Mucosa of descending colon (tissue), 3 donors: ENCODE results near the gene ZBTB1. TPM values are rescaled to one million over a fixed set of nuclear protein-coding genes. Genes with fewer than 3 reads are reported as not detected.

Source experiments
- ATAC-seq: fragments of 200-7000 bp; cut with Tn5 transposase; one replicate; pipeline ENCODE4 v1.9.1; 2020; ENCODE audit warnings: mild to moderate bottlenecking, moderate library complexity
- DNase-seq, 3 donors: peaks; one replicate each; pipeline ENCODE4 v3.0.0-alpha.2; 2020
- H3K36me3 ChIP-seq: fragments of 200-600 bp; one replicate; pipeline ENCODE4 v1.8.0; 2021; ENCODE audit warnings: low read depth, mild to moderate bottlenecking
- H3K4me1 ChIP-seq: fragments of 200-600 bp; one replicate; pipeline ENCODE4 v1.8.0; 2021; ENCODE audit warnings: low read depth, mild to moderate bottlenecking
- H3K4me3 ChIP-seq: fragments of 200-600 bp; one replicate; pipeline ENCODE4 v1.8.0; 2021; ENCODE audit warnings: mild to moderate bottlenecking
- H3K9me3 ChIP-seq: fragments of 200-600 bp; one replicate; pipeline ENCODE4 v1.8.0; 2021; ENCODE audit warnings: mild to moderate bottlenecking
- intact Hi-C, 2 donors: fragments of 100-400 bp; cut with DNase I in 1 of 2; cut with micrococcal nuclease in 1 of 2; formaldehyde crosslinking; loops; one replicate each; pipeline versions ENCODE4 v1.11.0 to v1.11.1; 2022; cut with DNase I, micrococcal nuclease
- long read RNA-seq, 2 donors: library from polyadenylated mRNA; unstranded; transcript quantifications; one replicate each; pipeline ENCODE4 v2.0.0, GENCODE V29; 2019 to 2021
- total RNA-seq, 3 donors: library from RNA; stranded (reverse); fragmentation: NEBNext Ultra II Directional in 2 of 3; extraction: Animal tissue kit (Norgen Biotek cat#: 25700) in 2 of 3; gene quantifications; one replicate each; pipeline versions ENCODE4 v1.2.1 to v1.2.4, GENCODE V29; 2021 to 2023
- TF ChIP-seq, protein P1 (sequence below): fragments of 200-600 bp; IDR thresholded peaks from one replicate; pipeline ENCODE4 v1.8.0; 2022; ENCODE audit warnings: antibody characterized with exemption, mild to moderate bottlenecking
- donor health status: DM: no; HTN: no; CAD: no; lungs with moderate emphysema.
- donor health status: DM: no; HTN: no; CAD: no.
- donor health status: DM: no; HTN: yes; CAD: no.

ZBTB1 gene
- 10 to 100 TPM; 26.5 to 40.9 (median 33.0) TPM for total RNA-seq
- long read RNA-seq, donor 1, full-length matches to known transcripts = 8 of 29 reads
- long read RNA-seq, donor 1, partial matches to known transcripts = 18 of 29 reads
- long read RNA-seq, donor 1, other reads (novel, unspliced or antisense) = 3 of 29 reads
- long read RNA-seq, donor 2, partial matches to known transcripts = 2 of 4 reads
- long read RNA-seq, donor 2, other reads (novel, unspliced or antisense) = 2 of 4 reads

DNA sequence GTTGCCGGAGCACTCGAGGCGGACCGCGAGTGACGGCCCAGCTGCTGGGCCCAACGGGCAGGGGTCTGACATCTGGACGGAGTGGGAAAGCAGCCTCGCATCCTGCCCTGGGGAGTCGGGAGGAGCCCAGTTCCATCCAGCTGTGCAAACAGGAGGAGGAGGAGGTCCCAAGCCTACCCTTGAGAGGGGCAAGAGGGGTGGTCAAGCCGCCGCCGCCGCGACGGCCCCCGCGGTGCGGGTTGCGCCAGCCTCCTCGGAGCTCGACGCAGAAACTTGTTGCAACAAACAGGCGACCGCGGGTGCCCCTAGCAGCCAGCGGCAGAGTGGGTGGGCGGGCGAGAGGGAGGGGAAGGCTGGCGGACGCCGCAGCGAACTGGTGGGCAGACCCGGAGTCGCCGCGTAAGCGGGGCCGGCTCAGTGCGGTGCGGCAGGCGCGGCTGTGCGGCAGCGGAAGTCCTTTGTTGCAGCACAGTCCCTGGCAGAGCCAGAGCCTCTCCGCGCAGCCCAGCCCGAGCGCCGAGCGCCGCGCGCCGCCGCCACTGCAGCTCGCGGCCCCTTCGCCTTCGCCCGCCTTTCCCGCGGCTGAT is at the start of gene ZBTB1:
Gene ZBTB1 (plus strand): TSS at position 461 of the 587 bp plus-strand sequence. CDS start 16,735 bp downstream, outside the sequence.
- intact Hi-C loops = no loop called here
- Histone ChIP-seq H3K4me3 (peak within 1 kb of the TSS; percentile 79), H3K9me3 (no peaks in the 10 kb centered on the region), H3K4me1 (peaks cover 56% of the 10 kb centered on the region), H3K36me3 (no peaks in the 10 kb centered on the region)
- TF ChIP-seq, protein P1, sequence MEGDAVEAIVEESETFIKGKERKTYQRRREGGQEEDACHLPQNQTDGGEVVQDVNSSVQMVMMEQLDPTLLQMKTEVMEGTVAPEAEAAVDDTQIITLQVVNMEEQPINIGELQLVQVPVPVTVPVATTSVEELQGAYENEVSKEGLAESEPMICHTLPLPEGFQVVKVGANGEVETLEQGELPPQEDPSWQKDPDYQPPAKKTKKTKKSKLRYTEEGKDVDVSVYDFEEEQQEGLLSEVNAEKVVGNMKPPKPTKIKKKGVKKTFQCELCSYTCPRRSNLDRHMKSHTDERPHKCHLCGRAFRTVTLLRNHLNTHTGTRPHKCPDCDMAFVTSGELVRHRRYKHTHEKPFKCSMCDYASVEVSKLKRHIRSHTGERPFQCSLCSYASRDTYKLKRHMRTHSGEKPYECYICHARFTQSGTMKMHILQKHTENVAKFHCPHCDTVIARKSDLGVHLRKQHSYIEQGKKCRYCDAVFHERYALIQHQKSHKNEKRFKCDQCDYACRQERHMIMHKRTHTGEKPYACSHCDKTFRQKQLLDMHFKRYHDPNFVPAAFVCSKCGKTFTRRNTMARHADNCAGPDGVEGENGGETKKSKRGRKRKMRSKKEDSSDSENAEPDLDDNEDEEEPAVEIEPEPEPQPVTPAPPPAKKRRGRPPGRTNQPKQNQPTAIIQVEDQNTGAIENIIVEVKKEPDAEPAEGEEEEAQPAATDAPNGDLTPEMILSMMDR = no peak
- ATAC-seq (peak; percentile 69), DNase-seq (peak; percentile 77 to 92 (median 89))

- ATAC-seq = peak; percentile 36
- no peak overlapping the region for H3K4me3 ChIP-seq
- H3K36me3 ChIP-seq = no peaks in the 10 kb centered on the region
- intact Hi-C loops = no loop called here
- no peaks in the 10 kb centered on the region for H3K9me3 ChIP-seq
- H3K4me1 ChIP-seq = no peaks in the 10 kb centered on the region
- TF ChIP-seq, protein P1 = no peak
- no peak for DNase-seq
These were observed 45.0 kb upstream of the ZBTB1 start for GRCh38 chr14:64459405-64460136.

- Histone ChIP-seq H3K9me3 (no peaks in the 10 kb centered on the region), H3K4me1 (peaks cover 5% of the 10 kb centered on the region), H3K36me3 (no peaks in the 10 kb centered on the region), H3K4me3 (no peak overlapping the region)
- intact Hi-C loops = no loop called here
- no peak for ATAC-seq
- TF ChIP-seq, protein P1 = no peak
- DNase-seq = no peak
These were observed 43.3 kb upstream of the ZBTB1 start for GRCh38 chr14:64461221-64461620.

- no peaks in the 10 kb centered on the region for H3K9me3 ChIP-seq
- no peak overlapping the region for H3K4me3 ChIP-seq
- ATAC-seq (no peak), DNase-seq (no peak)
- no peaks in the 10 kb centered on the region for H3K36me3 ChIP-seq
- peaks cover 15% of the 10 kb centered on the region for H3K4me1 ChIP-seq
- TF ChIP-seq, protein P1 = no peak
- intact Hi-C loops = no loop called here
These were observed 41.4 kb upstream of the ZBTB1 start for GRCh38 chr14:64463195-64463594.

DNA sequence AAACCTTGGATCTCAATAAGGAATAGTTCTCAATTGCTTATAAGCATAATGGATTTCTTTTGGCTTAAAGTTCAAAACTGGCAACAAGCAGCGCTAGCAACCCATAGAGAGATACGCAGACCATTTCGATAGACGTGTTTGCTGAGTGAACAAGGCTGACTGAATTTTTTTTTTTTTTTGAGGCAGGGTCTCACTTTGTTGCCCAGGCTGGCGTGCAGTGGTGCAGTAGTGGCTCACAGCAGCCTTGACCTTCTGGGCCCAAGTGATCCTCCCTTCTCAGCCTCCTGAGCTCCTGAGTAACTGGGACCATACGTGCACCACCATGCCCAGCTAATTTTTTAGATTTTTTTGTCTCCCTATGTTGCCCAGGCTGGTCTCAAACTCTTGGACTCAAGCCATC is 40.7 kb upstream of the ZBTB1 start:
- intact Hi-C loops = no loop called here

More for the DNA sequence above, 40.7 kb upstream of the ZBTB1 start:
- ATAC-seq (no peak), DNase-seq (no peak)
- TF ChIP-seq, protein P1 = no peak
- peaks cover 15% of the 10 kb centered on the region for H3K4me1 ChIP-seq
- H3K4me3 ChIP-seq = no peak overlapping the region
- no peaks in the 10 kb centered on the region for H3K36me3 ChIP-seq
- H3K9me3 ChIP-seq = no peaks in the 10 kb centered on the region
